C4-2B (cell line): ENCODE measurements around the gene KCNK5.

Experiments
- H3K27ac ChIP-seq: fragments of 450-650 bp; 2 replicates; pipeline ENCODE4 v1.5.1; 2017
- ZFX ChIP-seq: fragments of 450-650 bp; IDR thresholded peaks from 2 replicates; pipeline ENCODE4 v1.6.1; 2017
- TF ChIP-seq, protein P1 (sequence below): fragments of 450-650 bp; conservative IDR thresholded peaks from 2 replicates; pipeline ENCODE4 v1.5.1; 2017; ENCODE audit warnings: mild to moderate bottlenecking

Gene KCNK5

DNA sequence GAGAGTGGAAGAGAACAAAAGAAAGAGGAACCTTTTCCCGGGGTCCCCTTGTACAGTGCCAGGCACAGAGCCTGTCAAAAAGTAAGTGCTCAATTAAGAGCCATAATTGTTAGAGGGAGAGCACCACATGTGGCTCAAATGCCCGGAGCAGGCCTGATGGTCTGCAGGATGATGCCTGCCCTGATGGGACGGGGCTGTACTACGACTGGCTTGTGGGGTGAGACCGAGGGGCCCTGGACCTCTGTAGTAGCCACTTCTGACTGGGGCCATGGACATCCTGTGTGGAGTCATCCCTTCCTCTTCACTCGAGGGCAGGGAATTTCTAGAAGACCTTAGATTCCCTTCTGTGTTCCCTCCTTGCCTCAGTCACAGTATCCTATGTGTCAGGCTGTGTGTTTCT lies 47.9 kb downstream of the KCNK5 start:
- TF ChIP-seq, protein P1, sequence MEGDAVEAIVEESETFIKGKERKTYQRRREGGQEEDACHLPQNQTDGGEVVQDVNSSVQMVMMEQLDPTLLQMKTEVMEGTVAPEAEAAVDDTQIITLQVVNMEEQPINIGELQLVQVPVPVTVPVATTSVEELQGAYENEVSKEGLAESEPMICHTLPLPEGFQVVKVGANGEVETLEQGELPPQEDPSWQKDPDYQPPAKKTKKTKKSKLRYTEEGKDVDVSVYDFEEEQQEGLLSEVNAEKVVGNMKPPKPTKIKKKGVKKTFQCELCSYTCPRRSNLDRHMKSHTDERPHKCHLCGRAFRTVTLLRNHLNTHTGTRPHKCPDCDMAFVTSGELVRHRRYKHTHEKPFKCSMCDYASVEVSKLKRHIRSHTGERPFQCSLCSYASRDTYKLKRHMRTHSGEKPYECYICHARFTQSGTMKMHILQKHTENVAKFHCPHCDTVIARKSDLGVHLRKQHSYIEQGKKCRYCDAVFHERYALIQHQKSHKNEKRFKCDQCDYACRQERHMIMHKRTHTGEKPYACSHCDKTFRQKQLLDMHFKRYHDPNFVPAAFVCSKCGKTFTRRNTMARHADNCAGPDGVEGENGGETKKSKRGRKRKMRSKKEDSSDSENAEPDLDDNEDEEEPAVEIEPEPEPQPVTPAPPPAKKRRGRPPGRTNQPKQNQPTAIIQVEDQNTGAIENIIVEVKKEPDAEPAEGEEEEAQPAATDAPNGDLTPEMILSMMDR, result no peak
- no peak for TF ChIP-seq ZFX
- H3K27ac ChIP-seq, result no peak overlapping the region

- TF ChIP-seq, protein P1, result no peak
- no peak for TF ChIP-seq ZFX
- H3K27ac ChIP-seq, result no peak overlapping the region
Observed at GRCh38 chr6:39178804-39179203, 50.5 kb downstream of the KCNK5 start.

GRCh38 chr6:39178235-39178634 lies 51.0 kb downstream of the KCNK5 start:
- TF ChIP-seq, protein P1, result no peak
- TF ChIP-seq ZFX, result no peak
- no peak overlapping the region for H3K27ac ChIP-seq

GRCh38 chr6:39177130-39177529 lies 52.1 kb downstream of the KCNK5 start:
- H3K27ac ChIP-seq, result no peak overlapping the region
- TF ChIP-seq, protein P1, result no peak
- no peak for TF ChIP-seq ZFX

DNA sequence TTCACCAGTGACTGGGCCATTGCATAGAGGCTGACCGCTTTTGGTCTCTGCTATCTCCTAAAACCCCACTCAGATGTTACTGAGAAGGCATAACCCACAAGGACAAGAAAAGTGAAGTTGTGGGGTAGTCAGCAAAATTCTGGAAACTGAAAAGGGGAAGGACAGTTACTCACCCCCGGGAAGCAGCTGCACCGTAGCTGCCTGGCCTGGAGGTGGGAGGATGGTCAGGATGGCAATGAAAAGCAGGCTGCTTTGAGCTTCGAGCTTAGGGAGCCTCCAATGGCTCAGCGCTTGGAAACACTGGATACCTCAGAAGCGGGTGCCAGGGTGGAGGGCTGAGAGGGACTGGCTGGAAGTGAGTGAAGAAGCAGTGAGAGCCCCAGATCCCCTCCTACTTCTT lies 56.0 kb downstream of the KCNK5 start:
- TF ChIP-seq ZFX, result no peak
- TF ChIP-seq, protein P1, result no peak

DNA sequence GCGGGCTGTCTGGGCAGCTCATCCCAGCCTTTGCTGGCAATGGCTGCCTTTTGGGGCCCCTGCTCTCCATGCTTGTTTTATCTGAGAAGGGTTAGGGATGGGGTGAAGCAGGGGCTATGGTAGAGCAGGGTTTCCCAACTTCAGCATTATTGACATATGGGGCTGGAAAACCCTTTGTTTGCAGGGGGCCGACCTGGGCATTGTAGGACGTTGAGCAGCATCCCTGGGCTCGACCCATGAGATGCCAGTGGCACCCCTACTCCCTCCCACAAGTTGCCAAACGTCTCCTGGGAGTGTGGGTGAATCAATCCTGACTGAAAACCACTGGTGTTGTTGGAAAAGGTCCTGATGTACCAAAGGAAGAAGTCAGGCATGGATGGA lies 56.9 kb downstream of the KCNK5 start:
- no peak overlapping the region for H3K27ac ChIP-seq

More for the DNA sequence above, 56.0 kb downstream of the KCNK5 start:
- no peak overlapping the region for H3K27ac ChIP-seq

GRCh38 chr6:39171489-39172376 lies 57.5 kb downstream of the KCNK5 start:
- TF ChIP-seq, protein P1, result no peak
- no peak for TF ChIP-seq ZFX
- H3K27ac ChIP-seq, result no peak overlapping the region

More for the DNA sequence above, 56.9 kb downstream of the KCNK5 start:
- TF ChIP-seq ZFX, result no peak
- TF ChIP-seq, protein P1, result no peak
